DMS114 treated with DMSO at 0.1 percent for 48 hours (cell line): ENCODE measurements around the gene ABHD15.

Experiments used
- DNase-seq: peaks from one replicate; lab custom pipeline; 2025; ENCODE audit not compliant: unreplicated experiment; lab: John Stamatoyannopoulos, UW

ABHD15 gene

GRCh38 chr17:29546085-29546484 lies 20.8 kb downstream of the ABHD15 start:
- no peak for DNase-seq

DNA sequence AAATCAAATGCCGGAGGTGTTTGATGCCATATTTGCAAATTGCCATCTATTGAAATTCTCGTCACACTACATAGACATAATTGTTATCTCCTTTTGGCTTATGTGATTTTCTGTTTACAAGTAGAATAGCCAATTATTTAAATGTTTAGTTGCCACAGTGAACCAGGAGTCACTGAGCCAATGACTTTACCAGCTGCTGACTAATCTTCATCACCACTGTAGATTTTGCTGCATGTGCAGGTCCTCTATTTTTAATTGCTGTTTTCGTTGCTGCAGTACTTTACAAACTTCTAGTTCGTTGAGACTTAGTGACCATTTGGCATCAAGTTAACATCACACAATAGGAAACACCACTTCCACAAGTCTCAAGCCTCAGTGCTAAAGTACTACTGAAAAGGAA lies 22.8 kb downstream of the ABHD15 start:
- DNase-seq: no peak

- DNase-seq: no peak
Observed at GRCh38 chr17:29533976-29534375, 32.9 kb downstream of the ABHD15 start.

GRCh38 chr17:29526322-29526721 lies 40.5 kb downstream of the ABHD15 start:
- no peak for DNase-seq

DNA sequence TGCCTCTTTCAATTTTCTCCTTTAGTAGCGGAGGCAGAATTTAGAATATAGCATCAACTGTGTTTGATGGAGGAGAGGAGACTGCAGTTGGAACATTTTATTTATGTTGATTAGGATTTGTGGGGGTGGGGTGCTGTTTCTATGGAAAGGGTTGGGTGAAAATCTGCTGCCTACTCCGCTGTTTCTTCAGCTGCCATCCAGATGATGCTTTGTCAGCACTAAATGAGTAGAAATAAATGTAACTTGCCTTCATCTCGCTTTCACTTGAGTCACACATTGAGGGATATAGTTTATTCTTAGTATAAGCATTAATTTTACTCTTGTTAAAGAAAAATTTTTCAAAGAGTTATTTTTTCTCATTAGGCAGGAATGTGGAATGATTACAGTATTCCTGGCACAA lies 42.1 kb downstream of the ABHD15 start:
- DNase-seq: no peak

GRCh38 chr17:29518359-29518758 lies 48.5 kb downstream of the ABHD15 start:
- no peak for DNase-seq

DNA sequence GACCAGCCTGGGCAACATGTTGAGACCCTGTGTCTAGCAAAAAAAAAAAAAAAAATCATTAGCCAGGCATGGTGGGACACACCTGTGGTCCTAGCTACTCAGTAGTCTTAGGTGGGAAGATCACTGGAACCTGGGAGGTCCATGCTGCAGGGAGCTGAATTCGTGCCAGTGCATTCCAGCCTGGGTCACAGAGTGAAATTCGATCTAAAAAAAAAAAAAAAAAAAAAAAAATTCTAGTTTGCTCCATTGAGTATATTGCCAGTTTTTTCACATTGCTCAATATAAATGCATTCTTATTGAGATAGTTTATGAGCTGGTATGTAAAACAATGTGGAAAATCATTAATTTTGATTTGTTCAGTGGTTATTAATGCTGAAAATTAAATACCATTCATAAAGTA lies 52.0 kb downstream of the ABHD15 start:
- no peak for DNase-seq

- DNase-seq: no peak
Observed at GRCh38 chr17:29510953-29511352, 55.9 kb downstream of the ABHD15 start.
